Neural progenitor cell (in vitro differentiated cells): ENCODE measurements around the gene CD99L2. TPM values are rescaled to one million over a fixed set of nuclear protein-coding genes. Genes with fewer than 3 reads are reported as not detected.

Experiments used
- DNase-seq: peaks from one replicate; pipeline ENCODE4 v3.0.0-alpha.2; 2016; ENCODE audit warnings: low spot score
- H2AFZ ChIP-seq: fragments of 200-600 bp; sonication (generic); replicated peaks from 2 replicates; pipeline ENCODE4 v1.6.1; 2016; ENCODE audit warnings: antibody characterized with exemption
- H3F3A ChIP-seq: fragments of 200-600 bp; sonication (generic); 2 replicates; pipeline ENCODE4 v1.6.1; 2016; ENCODE audit warnings: antibody characterized with exemption, low read depth
- H3K27ac ChIP-seq: fragments of 200-600 bp; sonication (generic); 2 replicates; pipeline ENCODE4 v1.5.1; 2016; ENCODE audit warnings: mild to moderate bottlenecking
- H3K27me3 ChIP-seq: fragments of 200-600 bp; sonication (generic); 2 replicates; pipeline ENCODE4 v1.6.1; 2016; ENCODE audit warnings: mild to moderate bottlenecking, moderate library complexity
- H3K36me3 ChIP-seq: fragments of 200-600 bp; sonication (generic); 2 replicates; pipeline ENCODE4 v1.5.1; 2016
- H3K4me1 ChIP-seq: fragments of 200-600 bp; sonication (generic); 2 replicates; pipeline ENCODE4 v1.6.1; 2016; ENCODE audit warnings: mixed run types
- H3K4me2 ChIP-seq: fragments of 200-600 bp; sonication (generic); 2 replicates; pipeline ENCODE4 v1.6.1; 2016
- H3K4me3 ChIP-seq: fragments of 200-600 bp; sonication (generic); 2 replicates; pipeline ENCODE4 v1.5.1; 2016
- H3K79me2 ChIP-seq: fragments of 200-600 bp; sonication (generic); 2 replicates; pipeline ENCODE4 v1.6.1; 2016; ENCODE audit warnings: low read depth
- H3K9ac ChIP-seq: fragments of 200-600 bp; sonication (generic); 2 replicates; pipeline ENCODE4 v1.6.1; 2016
- H3K9me3 ChIP-seq: fragments of 200-600 bp; sonication (generic); 2 replicates; pipeline ENCODE4 v1.5.1; 2016; ENCODE audit warnings: low read depth
- H4K20me1 ChIP-seq: fragments of 200-600 bp; sonication (generic); 2 replicates; pipeline ENCODE4 v1.6.1; 2016; ENCODE audit warnings: low read depth
- H3K27ac Mint-ChIP-seq: 3 replicates; pipeline ENCODE4 v1.8.0; 2021; ENCODE audit warnings: mixed read lengths
- H3K27me3 Mint-ChIP-seq: 2 replicates; pipeline ENCODE4 v1.8.0; 2022; ENCODE audit warnings: low read depth, mild to moderate bottlenecking, inconsistent platforms, moderate library complexity, mixed read lengths; ENCODE audit not compliant: insufficient read depth
- H3K36me3 Mint-ChIP-seq: 3 replicates; pipeline ENCODE4 v1.8.0; 2021; ENCODE audit warnings: mixed read lengths
- H3K4me1 Mint-ChIP-seq: 3 replicates; pipeline ENCODE4 v1.8.0; 2021; ENCODE audit warnings: mixed read lengths
- H3K4me3 Mint-ChIP-seq: 3 replicates; pipeline ENCODE4 v1.8.0; 2021; ENCODE audit warnings: mild to moderate bottlenecking, moderate library complexity, mixed read lengths
- H3K9me3 Mint-ChIP-seq: 3 replicates; pipeline ENCODE4 v1.8.0; 2020; ENCODE audit warnings: mixed read lengths
- EZH2 ChIP-seq: fragments of 200-600 bp; sonication (generic); IDR thresholded peaks from 2 replicates; pipeline ENCODE4 v1.6.1; 2017; ENCODE audit warnings: antibody characterized with exemption, mild to moderate bottlenecking, moderate library complexity
- EZH2phosphoT487 ChIP-seq: fragments of 200-600 bp; sonication (generic); IDR thresholded peaks from 2 replicates; pipeline ENCODE4 v1.6.1; 2017; ENCODE audit warnings: antibody characterized with exemption
- total RNA-seq: library from RNA; depleted of rRNA; stranded (reverse); fragments of >200 nt; gene quantifications from 2 replicates; pipeline ENCODE4 v1.2.3, GENCODE V29; 2015; ENCODE audit warnings: low replicate concordance
- TF ChIP-seq, protein P1 (sequence below): fragments of 200-600 bp; sonication (generic); IDR thresholded peaks from 2 replicates; pipeline ENCODE4 v1.5.1; 2017; ENCODE audit warnings: antibody characterized with exemption, mild to moderate bottlenecking

The CD99L2 gene
- total RNA-seq, 1 donor from 2014 or later = 24.7 TPM

DNA sequence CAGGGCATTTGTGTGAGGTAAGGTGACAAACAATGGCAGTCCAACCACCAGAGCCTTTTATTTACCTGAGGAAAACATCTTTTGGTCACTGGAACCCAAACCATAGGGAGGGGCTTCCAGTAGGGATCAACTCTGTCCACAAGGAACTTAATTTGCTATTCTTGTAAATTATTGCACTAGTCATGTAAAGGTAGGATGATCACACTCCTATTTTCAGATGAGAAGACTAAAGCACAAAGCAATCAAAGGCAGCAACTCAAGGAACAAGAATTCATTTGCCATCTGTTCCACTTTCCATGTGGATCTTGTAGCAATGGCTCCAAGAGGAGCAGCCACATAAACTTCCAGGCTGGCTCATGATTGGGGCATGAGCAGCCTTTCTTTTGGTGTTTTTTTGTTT is 35.3 kb downstream of the CD99L2 start:
- no peak overlapping the region for H3K9ac ChIP-seq
- no peak overlapping the region for H3K4me3 ChIP-seq
- H3K27me3 ChIP-seq = no peaks in the 10 kb centered on the region
- H3K27ac ChIP-seq = no peak overlapping the region
- H3K4me1 ChIP-seq = no peaks in the 10 kb centered on the region
- DNase-seq = no peak
- Mint-ChIP-seq H3K4me1 (no peaks in the 10 kb centered on the region), H3K27me3 (peaks cover 4% of the 10 kb centered on the region), H3K36me3 (peaks cover 19% of the 10 kb centered on the region), H3K4me3 (no peak overlapping the region), H3K27ac (no peak overlapping the region), H3K9me3 (peaks cover 23% of the 10 kb centered on the region)
- no peaks in the 10 kb centered on the region for H3K36me3 ChIP-seq
- TF ChIP-seq, protein P1, sequence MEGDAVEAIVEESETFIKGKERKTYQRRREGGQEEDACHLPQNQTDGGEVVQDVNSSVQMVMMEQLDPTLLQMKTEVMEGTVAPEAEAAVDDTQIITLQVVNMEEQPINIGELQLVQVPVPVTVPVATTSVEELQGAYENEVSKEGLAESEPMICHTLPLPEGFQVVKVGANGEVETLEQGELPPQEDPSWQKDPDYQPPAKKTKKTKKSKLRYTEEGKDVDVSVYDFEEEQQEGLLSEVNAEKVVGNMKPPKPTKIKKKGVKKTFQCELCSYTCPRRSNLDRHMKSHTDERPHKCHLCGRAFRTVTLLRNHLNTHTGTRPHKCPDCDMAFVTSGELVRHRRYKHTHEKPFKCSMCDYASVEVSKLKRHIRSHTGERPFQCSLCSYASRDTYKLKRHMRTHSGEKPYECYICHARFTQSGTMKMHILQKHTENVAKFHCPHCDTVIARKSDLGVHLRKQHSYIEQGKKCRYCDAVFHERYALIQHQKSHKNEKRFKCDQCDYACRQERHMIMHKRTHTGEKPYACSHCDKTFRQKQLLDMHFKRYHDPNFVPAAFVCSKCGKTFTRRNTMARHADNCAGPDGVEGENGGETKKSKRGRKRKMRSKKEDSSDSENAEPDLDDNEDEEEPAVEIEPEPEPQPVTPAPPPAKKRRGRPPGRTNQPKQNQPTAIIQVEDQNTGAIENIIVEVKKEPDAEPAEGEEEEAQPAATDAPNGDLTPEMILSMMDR = no peak
- TF ChIP-seq EZH2 (no peak), EZH2phosphoT487 (no peak)
- no peaks in the 10 kb centered on the region for H4K20me1 ChIP-seq
- no peak overlapping the region for H2AFZ ChIP-seq
- peaks cover 8% of the 10 kb centered on the region for H3K79me2 ChIP-seq
- peaks cover 8% of the 10 kb centered on the region for H3K9me3 ChIP-seq
- H3K4me2 ChIP-seq = no peak overlapping the region
- no peaks in the 10 kb centered on the region for H3F3A ChIP-seq

DNA sequence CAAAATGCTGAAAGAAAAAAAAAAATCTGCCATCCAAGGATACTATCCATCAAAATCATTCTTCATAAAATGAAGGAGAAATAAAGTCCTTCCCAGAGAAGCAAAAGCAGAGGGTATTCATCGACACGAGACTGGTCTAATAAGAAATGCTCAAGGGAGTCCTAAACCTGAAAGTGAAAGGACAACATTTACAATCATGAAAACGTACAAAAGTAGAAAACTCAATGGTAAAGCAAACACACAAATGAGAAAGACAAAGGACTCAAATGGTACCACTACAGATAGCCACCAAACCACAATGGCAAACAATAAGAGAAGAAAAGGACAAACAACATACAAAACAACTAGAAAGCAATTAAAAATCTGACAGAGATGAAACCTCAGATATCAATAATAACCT is 41.0 kb downstream of the CD99L2 start:
- Histone ChIP-seq H3F3A (no peaks in the 10 kb centered on the region), H3K4me2 (no peak overlapping the region), H3K9ac (no peak overlapping the region), H3K4me1 (no peaks in the 10 kb centered on the region), H2AFZ (no peak overlapping the region), H3K9me3 (peaks cover 8% of the 10 kb centered on the region), H4K20me1 (no peaks in the 10 kb centered on the region), H3K4me3 (no peak overlapping the region), H3K27ac (no peak overlapping the region), H3K36me3 (no peaks in the 10 kb centered on the region), H3K27me3 (no peaks in the 10 kb centered on the region), H3K79me2 (peaks cover 8% of the 10 kb centered on the region)
- no peak for DNase-seq
- H3K4me3 Mint-ChIP-seq = no peak overlapping the region
- peaks cover 29% of the 10 kb centered on the region for H3K36me3 Mint-ChIP-seq
- no peak overlapping the region for H3K27ac Mint-ChIP-seq
- no peaks in the 10 kb centered on the region for H3K27me3 Mint-ChIP-seq
- H3K9me3 Mint-ChIP-seq = peaks cover 52% of the 10 kb centered on the region
- H3K4me1 Mint-ChIP-seq = no peaks in the 10 kb centered on the region
- no peak for TF ChIP-seq EZH2phosphoT487
- no peak for TF ChIP-seq EZH2
- TF ChIP-seq, protein P1 = no peak

GRCh38 chrX:150856785-150857184 is 41.7 kb downstream of the CD99L2 start:
- no peaks in the 10 kb centered on the region for H3K4me1 Mint-ChIP-seq
- Histone ChIP-seq H3K4me1 (no peaks in the 10 kb centered on the region), H3K27ac (no peak overlapping the region), H2AFZ (no peak overlapping the region), H4K20me1 (no peaks in the 10 kb centered on the region), H3K79me2 (peaks cover 8% of the 10 kb centered on the region), H3F3A (no peaks in the 10 kb centered on the region), H3K9ac (no peak overlapping the region), H3K4me3 (no peak overlapping the region), H3K9me3 (peaks cover 8% of the 10 kb centered on the region), H3K27me3 (no peaks in the 10 kb centered on the region), H3K36me3 (no peaks in the 10 kb centered on the region), H3K4me2 (no peak overlapping the region)
- H3K27ac Mint-ChIP-seq = no peak overlapping the region
- no peak overlapping the region for H3K4me3 Mint-ChIP-seq
- H3K27me3 Mint-ChIP-seq = no peaks in the 10 kb centered on the region
- no peak for TF ChIP-seq EZH2phosphoT487
- no peak for TF ChIP-seq EZH2
- TF ChIP-seq, protein P1 = no peak
- peaks cover 52% of the 10 kb centered on the region for H3K9me3 Mint-ChIP-seq
- DNase-seq = no peak
- peaks cover 31% of the 10 kb centered on the region for H3K36me3 Mint-ChIP-seq
